Measurements from ENCODE around the gene LYRM4. TPM values are rescaled to one million over a fixed set of nuclear protein-coding genes. Genes with fewer than 3 reads are reported as not detected.

LYRM4 gene
- total and polyA plus RNA-seq, 2 donors (not counting 1 experiment from before 2014, with no cell fraction given) = 14.5 to 31.9 TPM

- H3K79me2 ChIP-seq (ENCODE audit: control insufficient read depth, insufficient read depth, low read length) = no peaks in the 10 kb centered on the region
- H3K27ac ChIP-seq (ENCODE audit: insufficient read depth, low read length) = no peak overlapping the region
- H2AFZ ChIP-seq (ENCODE audit: low read length) = no peak overlapping the region
- no peak for DNase-seq (ENCODE audit: low read depth in 2 of 2)
- no peak overlapping the region for H3K9ac ChIP-seq (ENCODE audit: insufficient read depth, low read length)
- TF ChIP-seq CTCF (conservative IDR thresholded peaks at IDR 0.05 in 1 of 2, IDR thresholded peaks at IDR 0.05 in 1 of 2; ENCODE audit: low read depth in 1 of 2, low read length in 2 of 2) (no peak), EZH2 (IDR thresholded peaks at IDR 0.05; ENCODE audit: low read length, missing control alignments) (no peak)
- H3K9me3 ChIP-seq (ENCODE audit: control insufficient read depth, insufficient read depth, low read depth, low read length) = no peaks in the 10 kb centered on the region
- H4K20me1 ChIP-seq (ENCODE audit: control insufficient read depth, extremely low read depth, insufficient read depth, low read length) = no peaks in the 10 kb centered on the region
- no peak overlapping the region for H3K4me2 ChIP-seq (ENCODE audit: extremely low read depth, insufficient read depth, low read length)
- H3K4me1 ChIP-seq (ENCODE audit: control insufficient read depth, extremely low read depth, insufficient read depth, low read length) = peaks cover 8% of the 10 kb centered on the region
- H3K27me3 ChIP-seq (ENCODE audit: control insufficient read depth, insufficient read depth, low read length) = peaks cover 8% of the 10 kb centered on the region
- no peaks in the 10 kb centered on the region for H3K36me3 ChIP-seq (ENCODE audit: control insufficient read depth, insufficient read depth, low read length)
- H3K4me3 ChIP-seq (replicated peaks in 1 of 4; ENCODE audit: control extremely low read depth in 1 of 4, insufficient read depth in 1 of 4, low read depth in 3 of 4, low read length in 4 of 4) = no peak overlapping the region
These were observed 173.4 kb downstream of the LYRM4 start for GRCh38 chr6:5087389-5087788.

DNA sequence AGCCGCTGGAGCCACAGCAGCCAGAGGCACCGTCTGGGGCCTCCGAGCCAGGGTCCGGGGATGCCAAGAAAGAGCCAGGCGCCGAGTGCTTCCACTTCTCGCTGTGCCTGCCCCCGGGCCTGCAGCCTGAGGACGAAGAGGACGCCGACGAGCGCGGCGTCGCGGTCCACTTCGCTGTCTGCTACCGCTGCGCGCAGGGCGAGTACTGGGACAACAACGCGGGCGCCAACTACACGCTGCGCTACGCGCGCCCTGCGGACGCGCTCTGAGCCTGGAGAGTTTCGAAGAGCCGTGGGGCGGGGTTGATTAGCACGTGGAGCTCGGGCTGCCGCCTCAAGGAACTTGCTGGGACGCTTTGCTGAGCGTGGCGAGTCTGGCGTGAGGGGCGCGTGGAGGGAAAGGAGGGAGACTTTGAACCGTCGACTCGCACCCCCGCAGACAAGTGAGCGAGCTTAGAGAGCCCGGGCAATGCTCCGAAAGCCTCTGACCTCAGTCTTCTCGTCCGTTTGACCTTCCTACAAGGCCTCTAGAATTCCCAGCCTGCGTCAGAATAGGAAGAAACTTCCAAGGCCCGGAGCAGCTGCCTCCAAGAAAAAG lies 174.4 kb downstream of the LYRM4 start:
- no peak overlapping the region for H2AFZ ChIP-seq (ENCODE audit: low read length)
- H3K27ac ChIP-seq (ENCODE audit: insufficient read depth, low read length) = no peak overlapping the region
- H3K36me3 ChIP-seq (ENCODE audit: control insufficient read depth, insufficient read depth, low read length) = no peaks in the 10 kb centered on the region
- H3K9me3 ChIP-seq (ENCODE audit: control insufficient read depth, insufficient read depth, low read depth, low read length) = no peaks in the 10 kb centered on the region
- peak overlapping the region in 1 of 4 experiments; percentile 62 for H3K4me3 ChIP-seq (replicated peaks in 1 of 4; ENCODE audit: control extremely low read depth in 1 of 4, insufficient read depth in 1 of 4, low read depth in 3 of 4, low read length in 4 of 4)
- no peak overlapping the region for H3K9ac ChIP-seq (ENCODE audit: insufficient read depth, low read length)
- no peak overlapping the region for H3K4me2 ChIP-seq (ENCODE audit: extremely low read depth, insufficient read depth, low read length)
- peaks cover 5% of the 10 kb centered on the region for H3K27me3 ChIP-seq (ENCODE audit: control insufficient read depth, insufficient read depth, low read length)
- peaks cover 15% of the 10 kb centered on the region for H3K4me1 ChIP-seq (ENCODE audit: control insufficient read depth, extremely low read depth, insufficient read depth, low read length)
- no peaks in the 10 kb centered on the region for H3K79me2 ChIP-seq (ENCODE audit: control insufficient read depth, insufficient read depth, low read length)
- no peaks in the 10 kb centered on the region for H4K20me1 ChIP-seq (ENCODE audit: control insufficient read depth, extremely low read depth, insufficient read depth, low read length)
- TF ChIP-seq CTCF (conservative IDR thresholded peaks at IDR 0.05 in 1 of 2, IDR thresholded peaks at IDR 0.05 in 1 of 2; ENCODE audit: low read depth in 1 of 2, low read length in 2 of 2) (no peak), EZH2 (IDR thresholded peaks at IDR 0.05; ENCODE audit: low read length, missing control alignments) (no peak)
- DNase-seq (ENCODE audit: low read depth in 2 of 2) = peak in 1 of 2 donors; percentile 6

DNA sequence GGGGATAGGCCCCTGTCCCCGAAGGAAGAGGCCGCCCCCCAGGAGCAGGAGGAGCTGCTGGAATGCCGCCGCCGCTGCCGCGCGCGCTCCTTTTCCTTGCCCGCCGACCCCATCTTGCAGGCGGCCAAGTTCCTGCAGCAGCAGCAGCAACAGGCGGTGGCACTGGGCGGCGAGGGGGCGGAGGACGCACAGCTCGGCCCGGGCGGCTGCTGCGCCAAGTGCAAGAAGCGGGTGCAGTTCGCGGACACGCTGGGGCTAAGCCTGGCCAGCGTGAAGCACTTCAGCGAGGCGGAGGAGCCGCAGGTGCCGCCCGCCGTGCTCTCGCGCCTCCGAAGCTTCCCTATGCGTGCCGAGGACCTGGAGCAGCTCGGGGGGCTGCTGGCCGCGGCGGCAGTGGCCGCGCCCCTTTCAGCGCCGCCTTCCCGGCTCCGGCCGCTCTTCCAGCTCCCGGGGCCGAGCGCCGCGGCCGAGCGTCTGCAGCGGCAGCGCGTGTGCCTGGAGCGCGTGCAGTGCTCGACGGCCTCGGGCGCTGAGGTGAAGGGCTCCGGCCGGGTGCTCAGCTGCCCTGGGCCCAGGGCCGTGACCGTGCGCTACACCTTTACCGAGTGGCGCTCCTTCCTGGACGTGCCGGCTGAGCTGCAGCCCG lies 175.0 kb downstream of the LYRM4 start:
- no peak for TF ChIP-seq CTCF (conservative IDR thresholded peaks at IDR 0.05 in 1 of 2, IDR thresholded peaks at IDR 0.05 in 1 of 2; ENCODE audit: low read depth in 1 of 2, low read length in 2 of 2)
- TF ChIP-seq EZH2 (IDR thresholded peaks at IDR 0.05; ENCODE audit: low read length, missing control alignments) = no peak
- H3K4me1 ChIP-seq (ENCODE audit: control insufficient read depth, extremely low read depth, insufficient read depth, low read length) = peaks cover 15% of the 10 kb centered on the region
- H4K20me1 ChIP-seq (ENCODE audit: control insufficient read depth, extremely low read depth, insufficient read depth, low read length) = no peaks in the 10 kb centered on the region
- peak overlapping the region; percentile 85 for H3K4me2 ChIP-seq (ENCODE audit: extremely low read depth, insufficient read depth, low read length)
- H3K79me2 ChIP-seq (ENCODE audit: control insufficient read depth, insufficient read depth, low read length) = no peaks in the 10 kb centered on the region
- H3K27me3 ChIP-seq (ENCODE audit: control insufficient read depth, insufficient read depth, low read length) = peaks cover 5% of the 10 kb centered on the region
- DNase-seq (ENCODE audit: low read depth in 2 of 2) = peak; percentile 38 to 56
- H2AFZ ChIP-seq (ENCODE audit: low read length) = peak overlapping the region; percentile 62
- peak overlapping the region; percentile 13 for H3K27ac ChIP-seq (ENCODE audit: insufficient read depth, low read length)
- peak overlapping the region in 3 of 4 experiments; percentile 46 to 62 (median 58) for H3K4me3 ChIP-seq (replicated peaks in 1 of 4; ENCODE audit: control extremely low read depth in 1 of 4, insufficient read depth in 1 of 4, low read depth in 3 of 4, low read length in 4 of 4)
- H3K9me3 ChIP-seq (ENCODE audit: control insufficient read depth, insufficient read depth, low read depth, low read length) = no peaks in the 10 kb centered on the region
- no peaks in the 10 kb centered on the region for H3K36me3 ChIP-seq (ENCODE audit: control insufficient read depth, insufficient read depth, low read length)
- H3K9ac ChIP-seq (ENCODE audit: insufficient read depth, low read length) = peak overlapping the region; percentile 48
